Left lung (tissue), 10 donors: ENCODE measurements around the gene CCBE1. TPM values are rescaled to one million over a fixed set of nuclear protein-coding genes. Genes with fewer than 3 reads are reported as not detected.

ENCODE experiments used
- ATAC-seq: fragments of 200-7000 bp; cut with Tn5 transposase; one replicate; pipeline ENCODE4 v1.9.1; 2020; ENCODE audit warnings: moderate library complexity
- DNase-seq, 4 donors: peaks; one replicate each; pipeline ENCODE4 v3.0.0-alpha.2; 2013 to 2020
- H3K27ac ChIP-seq, 2 donors: fragments of 200-600 bp; sonication (generic) in 1 of 2; one replicate each; pipeline versions ENCODE4 v1.5.0 to v1.8.0; 2020 to 2021
- H3K27me3 ChIP-seq, 2 donors: fragments of 200-600 bp; sonication (generic) in 1 of 2; one replicate each; pipeline versions ENCODE4 v1.5.0 to v1.8.0; 2020 to 2021
- H3K36me3 ChIP-seq, 2 donors: fragments of 200-600 bp; sonication (generic) in 1 of 2; one replicate each; pipeline versions ENCODE4 v1.5.0 to v1.8.0; 2020 to 2021
- H3K4me1 ChIP-seq, 2 donors: fragments of 200-600 bp; one replicate each; pipeline ENCODE4 v1.8.0; 2021
- H3K4me3 ChIP-seq, 2 donors: fragments of 200-600 bp; sonication (generic) in 1 of 2; one replicate each; pipeline versions ENCODE4 v1.5.0 to v1.8.0; 2020 to 2021; ENCODE audit warnings: mild to moderate bottlenecking in 1 of 2
- H3K9me3 ChIP-seq, 2 donors: fragments of 200-600 bp; sonication (generic) in 1 of 2; one replicate each; pipeline versions ENCODE4 v1.5.0 to v1.8.0; 2020 to 2021
- intact Hi-C, 2 donors: fragments of 100-400 bp; cut with DNase I; formaldehyde crosslinking; loops; one replicate each; pipeline versions ENCODE4 v1.11.2 to v1.14.2; 2022
- polyA plus RNA-seq, 6 donors: library from polyadenylated mRNA; unstranded; fragments of 120-200 nt; gene quantifications; one replicate each; pipeline ENCODE4 v1.2.1, GENCODE V29; 2013; ENCODE audit not compliant: insufficient read length in 6 of 6
- total RNA-seq, 2 donors: library from RNA; stranded (reverse); fragmentation: NEBNext Ultra II Directional; extraction: Animal tissue kit (Norgen Biotek cat#: 25700); gene quantifications; one replicate each; pipeline ENCODE4 v1.2.1, GENCODE V29; 2021
- TF ChIP-seq, protein P1 (sequence below), 2 donors: fragments of 200-600 bp; sonication (generic) in 1 of 2; IDR thresholded peaks; one replicate each; pipeline versions ENCODE4 v1.5.0 to v1.8.0; 2021; ENCODE audit warnings: antibody characterized with exemption in 2 of 2
- donor health status: DM: no; HTN: yes; CAD: no.
- donor health status: DM: no; HTN: no; CAD: no.

CCBE1 gene
- total and polyA plus RNA-seq, 8 donors: 16.0 to 96.5 (median 84.1) TPM

GRCh38 chr18:59627414-59627813 is 69.8 kb downstream of the CCBE1 start:
- Histone ChIP-seq H3K9me3 (no peaks in the 10 kb centered on the region), H3K36me3 (no peaks in the 10 kb centered on the region), H3K4me1 (no peaks in the 10 kb centered on the region), H3K4me3 (no peak overlapping the region), H3K27ac (no peak overlapping the region), H3K27me3 (no peaks in the 10 kb centered on the region)
- no peak for DNase-seq
- TF ChIP-seq, protein P1, sequence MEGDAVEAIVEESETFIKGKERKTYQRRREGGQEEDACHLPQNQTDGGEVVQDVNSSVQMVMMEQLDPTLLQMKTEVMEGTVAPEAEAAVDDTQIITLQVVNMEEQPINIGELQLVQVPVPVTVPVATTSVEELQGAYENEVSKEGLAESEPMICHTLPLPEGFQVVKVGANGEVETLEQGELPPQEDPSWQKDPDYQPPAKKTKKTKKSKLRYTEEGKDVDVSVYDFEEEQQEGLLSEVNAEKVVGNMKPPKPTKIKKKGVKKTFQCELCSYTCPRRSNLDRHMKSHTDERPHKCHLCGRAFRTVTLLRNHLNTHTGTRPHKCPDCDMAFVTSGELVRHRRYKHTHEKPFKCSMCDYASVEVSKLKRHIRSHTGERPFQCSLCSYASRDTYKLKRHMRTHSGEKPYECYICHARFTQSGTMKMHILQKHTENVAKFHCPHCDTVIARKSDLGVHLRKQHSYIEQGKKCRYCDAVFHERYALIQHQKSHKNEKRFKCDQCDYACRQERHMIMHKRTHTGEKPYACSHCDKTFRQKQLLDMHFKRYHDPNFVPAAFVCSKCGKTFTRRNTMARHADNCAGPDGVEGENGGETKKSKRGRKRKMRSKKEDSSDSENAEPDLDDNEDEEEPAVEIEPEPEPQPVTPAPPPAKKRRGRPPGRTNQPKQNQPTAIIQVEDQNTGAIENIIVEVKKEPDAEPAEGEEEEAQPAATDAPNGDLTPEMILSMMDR (IDR thresholded peaks at IDR 0.05): no peak
- ATAC-seq: no peak
- intact Hi-C loops: no loop called here

GRCh38 chr18:59624369-59624765 is 72.9 kb downstream of the CCBE1 start:
- ATAC-seq (no peak), DNase-seq (no peak)
- no peak overlapping the region for H3K4me3 ChIP-seq
- H3K27ac ChIP-seq: no peak overlapping the region
- H3K27me3 ChIP-seq: no peaks in the 10 kb centered on the region
- no peaks in the 10 kb centered on the region for H3K36me3 ChIP-seq
- H3K4me1 ChIP-seq: no peaks in the 10 kb centered on the region
- no peaks in the 10 kb centered on the region for H3K9me3 ChIP-seq
- TF ChIP-seq, protein P1 (IDR thresholded peaks at IDR 0.05): no peak
- intact Hi-C loops: no loop called here

DNA sequence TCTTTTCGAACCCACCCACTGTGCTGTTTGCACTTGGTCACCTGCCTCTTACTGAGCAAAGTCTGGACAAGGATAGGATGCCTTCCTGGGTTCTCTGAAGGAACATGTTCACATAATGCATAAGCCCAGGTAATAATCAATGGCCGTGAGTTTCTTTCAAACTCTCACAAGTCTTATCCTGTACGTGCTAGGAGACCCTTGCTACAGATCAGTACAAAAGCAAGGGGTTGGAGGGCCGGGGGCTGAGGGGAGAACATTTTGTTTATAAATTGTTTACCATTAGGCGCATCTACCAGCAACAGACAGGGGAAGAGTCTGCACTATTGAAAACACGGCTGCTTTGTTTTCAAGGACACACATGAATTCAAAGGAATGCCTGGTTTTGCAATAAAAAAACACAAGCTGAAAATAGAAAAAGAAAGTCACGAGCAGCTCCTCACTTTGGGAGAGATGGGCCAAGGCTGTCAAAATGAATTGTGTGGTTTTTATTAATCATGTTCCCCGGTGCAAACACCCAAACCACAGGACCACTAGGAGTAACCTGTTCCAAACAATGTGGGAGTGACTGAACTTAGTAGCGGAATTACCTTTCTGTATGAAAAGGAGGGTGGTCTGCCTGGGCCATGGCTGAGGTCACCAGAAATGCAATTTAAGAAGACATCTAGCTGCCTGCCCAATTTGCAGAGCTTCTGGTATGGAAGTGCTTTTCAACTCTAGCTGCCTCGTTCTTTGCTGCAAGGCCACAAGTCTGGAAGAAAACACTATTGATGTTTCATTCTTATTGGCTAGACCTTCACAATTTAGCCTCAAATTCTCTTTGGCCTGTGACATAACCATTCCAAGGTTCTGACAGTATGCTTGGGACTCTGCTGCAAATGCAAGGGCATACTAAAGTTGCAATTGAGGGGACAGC is 73.5 kb downstream of the CCBE1 start:
- H3K9me3 ChIP-seq: no peaks in the 10 kb centered on the region
- DNase-seq (no peak), ATAC-seq (peak; percentile 21)
- no peak overlapping the region for H3K4me3 ChIP-seq
- no peaks in the 10 kb centered on the region for H3K4me1 ChIP-seq
- TF ChIP-seq, protein P1 (IDR thresholded peaks at IDR 0.05): no peak
- intact Hi-C loops: no loop called here
- no peaks in the 10 kb centered on the region for H3K27me3 ChIP-seq
- no peaks in the 10 kb centered on the region for H3K36me3 ChIP-seq
- no peak overlapping the region for H3K27ac ChIP-seq

DNA sequence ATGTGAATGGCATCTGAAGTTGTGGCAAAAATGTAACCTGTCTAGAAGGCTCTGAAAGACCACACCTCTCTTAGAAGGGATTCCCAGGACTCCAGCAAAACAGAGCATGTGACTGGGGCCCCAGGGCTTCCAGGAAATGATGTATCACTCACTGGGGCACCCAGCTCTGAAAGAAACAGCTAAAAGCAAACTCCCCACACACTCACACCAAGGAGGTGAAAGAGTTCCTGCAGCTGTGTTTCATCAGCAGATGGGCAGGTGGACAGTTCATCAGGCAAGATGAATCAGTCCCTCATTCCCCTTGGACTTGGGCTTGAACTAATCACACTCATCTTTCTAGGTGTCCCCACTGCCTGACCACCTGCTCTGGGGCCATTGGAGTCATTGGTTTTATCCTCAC is 76.2 kb downstream of the CCBE1 start:
- H3K9me3 ChIP-seq: no peaks in the 10 kb centered on the region
- H3K36me3 ChIP-seq: no peaks in the 10 kb centered on the region
- no peaks in the 10 kb centered on the region for H3K4me1 ChIP-seq
- no peak overlapping the region for H3K27ac ChIP-seq
- H3K4me3 ChIP-seq: no peak overlapping the region
- no peaks in the 10 kb centered on the region for H3K27me3 ChIP-seq
- intact Hi-C loops: no loop called here
- TF ChIP-seq, protein P1 (IDR thresholded peaks at IDR 0.05): no peak
- DNase-seq (no peak), ATAC-seq (no peak)

- ATAC-seq: no peak
- intact Hi-C loops: no loop called here
- H3K4me3 ChIP-seq: no peak overlapping the region
- H3K27ac ChIP-seq: no peak overlapping the region
- no peaks in the 10 kb centered on the region for H3K4me1 ChIP-seq
- TF ChIP-seq, protein P1 (IDR thresholded peaks at IDR 0.05): no peak
- H3K9me3 ChIP-seq: no peaks in the 10 kb centered on the region
- no peaks in the 10 kb centered on the region for H3K36me3 ChIP-seq
- DNase-seq: no peak
- H3K27me3 ChIP-seq: no peaks in the 10 kb centered on the region
Measured at GRCh38 chr18:59620381-59620780, 76.8 kb downstream of the CCBE1 start.
